NCI-H1092 treated with DMSO at 0.1 percent for 48 hours (cell line): ENCODE results near the gene ANKRD66.

Source experiments
- DNase-seq: peaks from one replicate; lab custom pipeline; 2025; lab: John Stamatoyannopoulos, UW

The ANKRD66 gene

GRCh38 chr6:46790355-46790874 lies 43.7 kb downstream of the ANKRD66 start:
- DNase-seq: no peak

- DNase-seq: no peak
Measured at GRCh38 chr6:46792635-46793034, 45.9 kb downstream of the ANKRD66 start.

- no peak for DNase-seq
Measured at GRCh38 chr6:46793138-46793537, 46.4 kb downstream of the ANKRD66 start, which contains the start of gene MEP1A. MEP1A (plus strand) TSS chr6:46793389; CDS start chr6:46793399, 10 bp downstream.

GRCh38 chr6:46794068-46794467 lies 47.3 kb downstream of the ANKRD66 start:
- no peak for DNase-seq

GRCh38 chr6:46795816-46796215 lies 49.1 kb downstream of the ANKRD66 start:
- no peak for DNase-seq

- no peak for DNase-seq
Measured at GRCh38 chr6:46796848-46797580, 50.3 kb downstream of the ANKRD66 start.

GRCh38 chr6:46799657-46800056 lies 52.9 kb downstream of the ANKRD66 start:
- DNase-seq: no peak

GRCh38 chr6:46808806-46809205 lies 62.1 kb downstream of the ANKRD66 start:
- DNase-seq: no peak
